ENCODE measurements around the gene UBE2E1. TPM values are rescaled to one million over a fixed set of nuclear protein-coding genes. Genes with fewer than 3 reads are reported as not detected.
A peak's percentile ranks its signal among the peaks of the same experiment; 100 is the strongest.

The UBE2E1 gene
- total and polyA plus RNA-seq, 2 experiments from 2014 or later = 39.9 to 120 TPM

- TF ChIP-seq NANOG (IDR thresholded peaks at IDR 0.05; ENCODE audit: borderline replicate concordance) (no peak), EZH2phosphoT487 (IDR thresholded peaks at IDR 0.05; ENCODE audit: unreplicated experiment) (no peak), ZNF114 (CRISPR knock-in tag; IDR thresholded peaks at IDR 0.05) (no peak), JUNB (IDR thresholded peaks at IDR 0.05; ENCODE audit: unreplicated experiment) (no peak), ZNF462 (CRISPR knock-in tag; IDR thresholded peaks at IDR 0.05) (no peak)
Measured at GRCh38 chr3:23825802-23826201, 20.0 kb downstream of the UBE2E1 start (continued).

GRCh38 chr3:23826382-23827064, 20.8 kb downstream of the UBE2E1 start:
- peak overlapping the region; percentile 39 for H3K4me2 ChIP-seq
- no peaks in the 10 kb centered on the region for H3K9me2 ChIP-seq (ENCODE audit: insufficient read depth)
- peaks cover 46% of the 10 kb centered on the region for H4K20me1 ChIP-seq (replicated peaks; ENCODE audit: insufficient read depth)
- H3F3A ChIP-seq (replicated peaks; ENCODE audit: low read depth) = no peaks in the 10 kb centered on the region
- H3K79me2 ChIP-seq (replicated peaks; ENCODE audit: insufficient read depth) = peaks cover 97% of the 10 kb centered on the region
- no peaks in the 10 kb centered on the region for H3K9me3 Mint-ChIP-seq
- H3K27ac ChIP-seq (ENCODE audit: low read depth) = no peak overlapping the region
- H3K4me1 Mint-ChIP-seq = peaks cover 72% of the 10 kb centered on the region
- no peak overlapping the region for H3K4me3 ChIP-seq
- no peak overlapping the region for H2AFZ ChIP-seq
- peaks cover 6% of the 10 kb centered on the region for H3K27me3 Mint-ChIP-seq (ENCODE audit: insufficient read depth, low read depth, poor library complexity)
- H3K36me3 Mint-ChIP-seq (ENCODE audit: low read depth) = 0 out of 3 replicates have a peak, but pooled peaks cover 2% of the 10 kb centered on the region
- H3K27me3 ChIP-seq (ENCODE audit: insufficient read depth) = no peaks in the 10 kb centered on the region
- H3K4me3 Mint-ChIP-seq = no peak overlapping the region
- H3K27ac Mint-ChIP-seq = 0 out of 2 replicates have a peak overlapping the region, but pooled peaks have one; percentile 32
- ATAC-seq = peak; percentile 67
- DNase-seq (ENCODE audit: low spot score) = peak; percentile 47
- H3K36me3 ChIP-seq (ENCODE audit: insufficient read depth) = no peaks in the 10 kb centered on the region
- H3K4me1 ChIP-seq (ENCODE audit: insufficient read depth) = peaks cover 59% of the 10 kb centered on the region
- TF ChIP-seq EZH2phosphoT487 (IDR thresholded peaks at IDR 0.05; ENCODE audit: unreplicated experiment) = no peak
- no peak for TF ChIP-seq NANOG (IDR thresholded peaks at IDR 0.05; ENCODE audit: borderline replicate concordance)
- no peak for TF ChIP-seq REST (IDR thresholded peaks at IDR 0.05; ENCODE audit: unreplicated experiment)
- no peak for TF ChIP-seq ZNF331 (CRISPR knock-in tag; IDR thresholded peaks at IDR 0.05; ENCODE audit: low read depth)
- no peak for TF ChIP-seq JUNB (IDR thresholded peaks at IDR 0.05; ENCODE audit: unreplicated experiment)
- TF ChIP-seq STAT1 (IDR thresholded peaks at IDR 0.05; ENCODE audit: unreplicated experiment) = no peak

Data from GM23338 (cell line).